NCI-H2227 (cell line): ENCODE data around the gene TESMIN.

ENCODE experiments used
- DNase-seq: peaks from one replicate; lab custom pipeline; 2025; ENCODE audit not compliant: unreplicated experiment; lab: John Stamatoyannopoulos, UW

TESMIN gene

DNA sequence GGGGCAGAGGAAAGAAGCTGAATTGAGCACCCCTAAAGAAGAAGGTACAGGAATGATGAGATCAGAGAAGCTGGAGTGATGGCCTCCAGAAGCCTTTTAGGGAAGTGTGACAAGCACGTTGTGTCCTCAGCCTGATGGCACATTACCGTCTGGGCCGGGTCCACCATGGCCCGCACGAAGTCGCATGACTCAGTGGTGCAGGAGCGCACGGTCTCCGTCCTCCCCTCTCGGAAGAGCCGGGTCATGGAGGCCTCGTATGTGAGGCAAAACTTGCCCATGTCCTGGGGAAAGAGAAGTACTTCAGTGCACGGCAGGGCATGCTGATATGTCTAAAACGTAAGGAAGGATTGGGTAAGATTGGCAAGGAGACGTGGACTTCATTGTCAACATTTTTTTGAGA, 11.2 kb upstream of the TESMIN start:
- no peak for DNase-seq

DNA sequence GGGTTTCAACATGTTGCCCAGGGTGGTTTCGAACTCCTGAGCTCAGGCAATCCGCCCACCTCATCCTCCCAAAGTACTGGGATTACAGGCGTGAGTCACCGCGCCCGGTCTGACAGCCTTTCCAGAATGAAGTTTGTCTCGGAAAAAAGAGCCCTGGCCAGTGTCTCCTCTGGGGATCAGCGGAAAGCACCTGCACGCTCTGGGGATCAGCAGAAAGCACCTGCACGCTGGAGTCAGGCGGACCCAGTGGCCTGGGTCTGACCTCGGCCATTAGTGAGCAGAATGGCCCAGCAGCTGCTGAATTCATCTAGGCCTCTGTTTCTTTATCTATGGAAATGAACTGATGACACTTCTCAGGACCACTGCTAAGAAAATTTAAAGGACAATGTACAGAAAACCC, 10.5 kb upstream of the TESMIN start:
- DNase-seq: no peak

GRCh38 chr11:68759991-68760390, 8.7 kb upstream of the TESMIN start:
- DNase-seq: no peak

DNA sequence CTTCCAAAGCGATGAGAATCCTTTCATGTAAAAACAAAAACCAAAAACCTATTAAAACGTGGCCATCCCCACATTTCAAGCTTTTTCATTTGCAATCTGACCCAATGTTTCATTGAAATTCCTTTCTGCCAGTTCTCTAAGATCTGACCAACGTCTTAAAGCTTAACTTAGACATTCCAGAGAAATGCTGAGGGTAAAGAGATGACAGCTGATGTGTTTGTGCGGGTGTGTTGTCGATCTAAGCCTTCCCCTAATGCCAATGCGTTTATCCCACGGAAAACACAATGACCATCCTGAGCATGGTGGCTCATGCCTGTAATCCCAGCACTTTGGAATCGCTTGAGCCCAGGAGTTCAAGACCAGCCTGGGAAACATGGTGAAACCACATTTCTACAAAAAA, 6.4 kb upstream of the TESMIN start:
- DNase-seq: no peak

DNA sequence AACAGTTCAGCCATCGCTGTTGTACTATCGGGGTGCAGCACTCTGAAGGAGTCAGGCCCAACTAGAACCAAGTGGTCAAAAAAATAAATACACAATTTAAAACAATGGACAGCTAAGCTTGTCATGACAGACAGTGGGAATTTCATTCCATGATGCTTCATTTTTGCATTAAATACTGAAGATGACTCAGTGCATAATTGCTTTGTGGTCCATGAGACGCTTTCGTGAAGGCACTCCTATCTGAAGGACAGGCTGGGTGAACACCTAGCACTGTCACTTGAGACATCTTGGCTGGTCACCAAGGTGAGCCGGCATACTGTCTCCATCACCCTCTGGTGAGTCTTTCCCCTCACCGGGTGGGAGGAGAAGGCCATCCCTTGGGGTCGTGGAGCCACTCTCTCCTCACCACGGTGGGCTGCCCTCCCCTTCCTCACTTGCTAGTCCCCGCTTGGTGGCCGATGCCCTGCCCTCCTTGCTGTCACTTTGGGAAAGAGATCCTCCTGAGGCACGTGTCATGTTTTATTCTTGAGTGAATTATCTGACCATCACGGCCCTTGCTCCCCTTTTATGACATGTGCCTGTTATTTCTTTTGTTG, 4.9 kb upstream of the TESMIN start:
- no peak for DNase-seq

- DNase-seq: no peak
Measured at GRCh38 chr11:68753300-68753699, 2.0 kb upstream of the TESMIN start.

DNA sequence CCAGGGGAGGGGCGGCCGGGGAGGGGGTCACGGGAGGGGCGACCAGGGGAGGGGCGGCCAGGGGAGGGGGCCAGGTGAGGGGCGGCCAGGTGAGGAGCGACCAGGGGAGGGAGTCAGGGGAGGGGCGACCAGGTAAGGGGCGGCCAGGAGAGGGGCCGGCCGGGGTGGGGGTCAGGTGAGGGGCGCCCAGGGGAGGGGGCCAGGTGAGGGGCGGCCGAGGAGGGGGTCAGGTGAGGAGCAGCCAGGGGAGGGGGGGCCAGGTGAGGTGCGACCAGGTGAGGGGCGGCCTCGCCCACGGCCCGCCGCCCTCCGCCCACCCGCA, 355 bp downstream of the TESMIN start:
- DNase-seq: no peak

GRCh38 chr11:68750195-68751003, 921 bp downstream of the TESMIN start:
- DNase-seq: no peak

- DNase-seq: no peak
Measured at GRCh38 chr11:68749229-68750123, 1.8 kb downstream of the TESMIN start.

DNA sequence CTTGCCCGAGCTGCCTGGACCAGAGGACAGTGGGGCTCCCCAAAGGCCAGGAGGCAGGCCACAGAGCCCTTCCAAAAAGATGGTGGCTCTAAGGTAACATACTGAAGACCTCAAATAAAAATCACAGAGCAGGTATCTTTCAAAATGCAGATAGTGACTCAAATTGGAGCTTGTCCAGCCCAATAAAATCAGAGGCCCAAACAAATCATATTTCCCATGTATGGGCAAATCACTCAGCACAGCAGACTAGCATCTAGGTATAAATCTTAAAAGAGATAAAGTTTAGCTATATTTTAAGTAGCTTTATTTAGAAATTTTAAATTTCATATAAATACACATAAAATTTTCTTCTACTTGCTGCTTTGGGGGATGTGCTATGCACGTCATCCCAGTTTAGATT, 3.3 kb downstream of the TESMIN start:
- no peak for DNase-seq

GRCh38 chr11:68743539-68743938, 7.8 kb downstream of the TESMIN start:
- DNase-seq: no peak

GRCh38 chr11:68741463-68741862, 9.9 kb downstream of the TESMIN start:
- no peak for DNase-seq

- DNase-seq: no peak
Measured at GRCh38 chr11:68735646-68736045, 15.7 kb downstream of the TESMIN start.

- no peak for DNase-seq
Measured at GRCh38 chr11:68735125-68735524, 16.2 kb downstream of the TESMIN start.

GRCh38 chr11:68734111-68734510, 17.2 kb downstream of the TESMIN start:
- DNase-seq: no peak

DNA sequence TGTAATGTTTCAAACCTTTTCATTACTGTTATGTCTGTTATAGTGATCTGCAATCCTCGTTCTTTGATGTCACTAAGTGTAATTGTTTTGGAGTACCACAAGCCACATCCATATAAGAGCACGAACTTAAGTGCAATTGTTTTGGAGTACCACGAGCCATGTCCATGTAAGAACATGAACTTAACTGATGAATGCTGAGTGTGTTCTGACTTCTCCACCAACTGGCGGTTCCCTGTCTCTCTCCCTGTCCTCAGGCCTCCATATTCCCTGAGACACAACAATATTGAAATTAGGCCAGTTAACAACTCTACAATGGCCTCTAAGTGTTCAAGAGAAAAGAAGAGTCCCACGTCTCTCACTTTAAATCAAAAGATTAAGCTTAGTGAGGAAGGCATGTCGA, 23.5 kb downstream of the TESMIN start:
- no peak for DNase-seq

GRCh38 chr11:68724293-68724692, 27.0 kb downstream of the TESMIN start:
- DNase-seq: no peak

- DNase-seq: no peak
Measured at GRCh38 chr11:68722143-68722542, 29.2 kb downstream of the TESMIN start.

- DNase-seq: no peak
Measured at GRCh38 chr11:68721075-68721474, 30.2 kb downstream of the TESMIN start.

GRCh38 chr11:68715456-68716122, 35.7 kb downstream of the TESMIN start:
- DNase-seq: no peak

GRCh38 chr11:68714060-68714856, 37.1 kb downstream of the TESMIN start:
- no peak for DNase-seq
